Astrocyte (in vitro differentiated cells and primary cell): ENCODE measurements around the gene SLC27A2.

ENCODE experiments used
- CTCF ChIP-seq: IDR thresholded peaks from 2 replicates; pipeline ENCODE4 v1.5.1; 2011; ENCODE audit warnings: low read depth, mild to moderate bottlenecking, inconsistent platforms, low read length, moderate library complexity; ENCODE audit not compliant: insufficient read depth
- EZH2 ChIP-seq: IDR thresholded peaks from 2 replicates; pipeline ENCODE4 v1.6.1; 2012; ENCODE audit warnings: mild to moderate bottlenecking, low read length, inconsistent platforms; ENCODE audit not compliant: insufficient read depth

- TF ChIP-seq CTCF (no peak), EZH2 (no peak)
Measured at GRCh38 chr15:50192164-50192563, 10.2 kb downstream of the SLC27A2 start.
